Parathyroid adenoma (tissue), 2 donors: ENCODE measurements around the gene STOX1.

Experiments used
- H2AFZ ChIP-seq: fragments of 300-600 bp; sonication (generic); one replicate; pipeline ENCODE4 v1.7.0; 2017; ENCODE audit warnings: antibody characterized with exemption, mild to moderate bottlenecking
- H3K27ac ChIP-seq: fragments of 300-600 bp; sonication (generic); one replicate; pipeline ENCODE4 v1.7.0; 2017
- H3K27me3 ChIP-seq: fragments of 300-600 bp; sonication (generic); one replicate; pipeline ENCODE4 v1.7.0; 2017; ENCODE audit warnings: low read length; ENCODE audit not compliant: control insufficient read depth, insufficient read depth
- H3K36me3 ChIP-seq: fragments of 300-600 bp; sonication (generic); one replicate; pipeline ENCODE4 v1.7.0; 2017; ENCODE audit warnings: low read length; ENCODE audit not compliant: control insufficient read depth, insufficient read depth
- H3K4me1 ChIP-seq: fragments of 300-600 bp; sonication (generic); one replicate; pipeline ENCODE4 v1.7.0; 2017; ENCODE audit warnings: control low read depth
- H3K4me2 ChIP-seq: fragments of 300-600 bp; sonication (generic); one replicate; pipeline ENCODE4 v1.7.0; 2017; ENCODE audit warnings: low read length
- H3K4me3 ChIP-seq: fragments of 300-600 bp; sonication (generic); one replicate; pipeline ENCODE4 v1.7.0; 2017; ENCODE audit warnings: low read depth, low read length
- H3K79me2 ChIP-seq: fragments of 300-600 bp; sonication (generic); one replicate; pipeline ENCODE4 v1.7.0; 2017; ENCODE audit warnings: control low read depth
- H3K9ac ChIP-seq: fragments of 300-600 bp; sonication (generic); one replicate; pipeline ENCODE4 v1.7.0; 2017; ENCODE audit warnings: mild to moderate bottlenecking
- H3K9me3 ChIP-seq: fragments of 300-600 bp; sonication (generic); one replicate; pipeline ENCODE4 v1.7.0; 2017; ENCODE audit warnings: low read length; ENCODE audit not compliant: control insufficient read depth
- TF ChIP-seq, protein P1 (sequence below): fragments of 300-600 bp; sonication (generic); IDR thresholded peaks from one replicate; pipeline ENCODE4 v1.7.0; 2017; ENCODE audit warnings: antibody characterized with exemption, mild to moderate bottlenecking
- donor health status: primary hyperparathyroidism.

Gene STOX1

DNA sequence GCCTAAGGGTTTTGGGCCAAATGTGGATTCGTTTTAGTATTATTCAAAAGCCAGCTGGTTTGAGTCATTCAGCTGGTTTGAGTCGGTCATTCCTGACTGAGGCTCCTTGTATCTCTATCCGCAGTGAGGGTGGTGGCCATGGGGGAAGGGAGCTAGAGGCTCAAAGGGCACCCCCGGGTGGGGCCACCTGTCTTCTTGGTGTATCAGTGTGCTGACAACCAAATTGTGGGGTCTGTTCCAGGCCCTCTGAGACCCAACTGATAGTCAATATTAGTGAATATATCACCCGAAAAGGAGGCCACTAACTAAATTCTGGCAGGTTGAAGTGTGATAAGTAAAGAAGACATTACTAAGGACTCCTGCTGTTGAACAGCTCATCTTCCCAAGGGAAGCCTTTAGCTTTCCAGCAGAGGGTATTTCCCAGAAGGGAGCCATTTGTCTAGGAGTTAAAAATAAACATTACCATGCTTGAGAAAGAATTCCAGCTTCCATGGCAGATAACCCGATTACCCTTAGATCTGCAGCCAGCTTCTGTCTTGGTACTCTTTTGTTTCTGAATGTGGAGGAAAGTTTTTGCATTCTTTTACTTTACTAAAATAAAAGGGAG lies 43.9 kb downstream of the STOX1 start:
- H3K4me3 ChIP-seq, result peak overlapping the region; percentile 14
- H2AFZ ChIP-seq, result peak overlapping the region; percentile 39
- no peaks in the 10 kb centered on the region for H3K36me3 ChIP-seq
- H3K4me1 ChIP-seq, result peaks cover 10% of the 10 kb centered on the region
- no peak overlapping the region for H3K9ac ChIP-seq
- peak overlapping the region; percentile 16 for H3K4me2 ChIP-seq
- no peaks in the 10 kb centered on the region for H3K27me3 ChIP-seq
- TF ChIP-seq, protein P1, sequence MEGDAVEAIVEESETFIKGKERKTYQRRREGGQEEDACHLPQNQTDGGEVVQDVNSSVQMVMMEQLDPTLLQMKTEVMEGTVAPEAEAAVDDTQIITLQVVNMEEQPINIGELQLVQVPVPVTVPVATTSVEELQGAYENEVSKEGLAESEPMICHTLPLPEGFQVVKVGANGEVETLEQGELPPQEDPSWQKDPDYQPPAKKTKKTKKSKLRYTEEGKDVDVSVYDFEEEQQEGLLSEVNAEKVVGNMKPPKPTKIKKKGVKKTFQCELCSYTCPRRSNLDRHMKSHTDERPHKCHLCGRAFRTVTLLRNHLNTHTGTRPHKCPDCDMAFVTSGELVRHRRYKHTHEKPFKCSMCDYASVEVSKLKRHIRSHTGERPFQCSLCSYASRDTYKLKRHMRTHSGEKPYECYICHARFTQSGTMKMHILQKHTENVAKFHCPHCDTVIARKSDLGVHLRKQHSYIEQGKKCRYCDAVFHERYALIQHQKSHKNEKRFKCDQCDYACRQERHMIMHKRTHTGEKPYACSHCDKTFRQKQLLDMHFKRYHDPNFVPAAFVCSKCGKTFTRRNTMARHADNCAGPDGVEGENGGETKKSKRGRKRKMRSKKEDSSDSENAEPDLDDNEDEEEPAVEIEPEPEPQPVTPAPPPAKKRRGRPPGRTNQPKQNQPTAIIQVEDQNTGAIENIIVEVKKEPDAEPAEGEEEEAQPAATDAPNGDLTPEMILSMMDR, result no peak
- peak overlapping the region; percentile 12 for H3K27ac ChIP-seq
- H3K9me3 ChIP-seq, result no peaks in the 10 kb centered on the region
- H3K79me2 ChIP-seq, result no peaks in the 10 kb centered on the region

DNA sequence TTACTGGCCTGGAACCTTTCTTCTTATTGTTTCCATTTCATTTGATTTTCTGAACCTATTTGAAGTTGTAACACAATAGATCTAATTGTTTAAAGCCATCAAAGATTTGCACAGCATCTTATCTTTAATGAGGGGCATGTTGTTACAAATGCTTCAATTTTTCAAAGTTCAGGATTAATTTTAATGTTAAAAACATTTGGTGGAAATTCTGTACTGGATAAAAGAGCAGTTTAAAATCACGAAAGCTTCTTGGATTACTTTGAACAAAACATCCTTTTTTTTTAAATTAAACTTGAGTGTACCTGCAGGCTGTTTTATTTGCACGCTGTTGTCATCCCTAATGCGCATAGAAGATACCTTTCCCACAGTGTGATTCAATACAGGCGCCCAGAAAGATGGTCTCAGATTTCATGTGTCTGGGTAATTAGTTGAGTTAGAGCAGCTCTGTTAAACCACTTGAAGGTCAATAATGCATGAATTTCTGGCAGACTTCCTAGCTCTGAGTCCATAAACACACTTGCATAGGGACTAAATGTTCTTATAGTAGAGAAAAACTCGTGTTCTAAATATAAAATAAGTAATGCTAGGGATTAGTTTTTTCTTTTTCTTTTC lies 44.5 kb downstream of the STOX1 start:
- H3K4me2 ChIP-seq, result peak overlapping the region; percentile 16
- TF ChIP-seq, protein P1, result no peak
- peak overlapping the region; percentile 39 for H2AFZ ChIP-seq
- H3K9ac ChIP-seq, result no peak overlapping the region
- H3K9me3 ChIP-seq, result no peaks in the 10 kb centered on the region
- H3K79me2 ChIP-seq, result no peaks in the 10 kb centered on the region
- H3K27ac ChIP-seq, result peak overlapping the region; percentile 2
- H3K36me3 ChIP-seq, result no peaks in the 10 kb centered on the region
- H3K4me1 ChIP-seq, result peaks cover 14% of the 10 kb centered on the region
- H3K4me3 ChIP-seq, result peak overlapping the region; percentile 14
- H3K27me3 ChIP-seq, result no peaks in the 10 kb centered on the region

DNA sequence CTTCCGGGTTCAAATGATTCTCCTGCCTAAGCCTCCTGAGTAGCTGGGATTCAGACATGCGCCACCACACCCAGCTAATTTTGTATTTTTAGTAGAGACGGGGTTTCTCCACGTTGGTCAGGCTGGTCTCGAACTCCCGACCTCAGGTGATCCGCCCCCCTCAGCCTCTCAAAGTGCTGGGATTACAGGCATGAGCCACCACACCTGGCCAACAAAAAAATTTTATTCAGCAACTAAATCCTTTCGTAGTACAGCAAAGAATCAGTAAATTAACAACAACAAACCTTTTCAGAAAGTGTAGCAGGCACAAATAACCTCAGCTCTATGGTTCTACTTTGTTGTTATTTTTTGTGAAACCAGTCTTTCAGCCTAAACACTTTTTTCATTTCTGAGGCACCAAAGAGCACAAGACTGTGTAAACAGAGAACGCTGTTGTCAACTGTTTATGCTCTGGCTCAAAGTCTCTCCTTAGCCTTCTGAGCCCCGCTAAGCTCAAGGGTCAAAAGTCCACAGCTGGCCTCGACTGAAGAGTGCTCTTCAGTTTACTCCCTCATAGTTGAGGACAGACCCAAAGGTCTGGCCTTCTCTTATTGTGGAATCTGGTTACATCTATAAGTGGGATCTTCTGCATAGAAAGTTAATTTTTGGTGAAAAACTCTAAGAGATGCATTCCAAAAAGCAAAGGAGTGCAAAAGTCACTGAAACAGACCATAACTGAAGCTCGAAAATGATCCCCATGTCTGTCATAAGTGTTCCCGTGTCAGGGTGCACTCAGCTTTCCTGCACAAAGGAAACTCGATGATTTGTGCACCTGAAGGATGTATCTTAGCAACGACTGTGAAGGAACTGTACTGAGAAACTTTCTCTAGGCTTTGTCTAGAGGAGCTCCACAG lies 49.2 kb downstream of the STOX1 start:
- no peak overlapping the region for H3K9ac ChIP-seq
- H3K9me3 ChIP-seq, result no peaks in the 10 kb centered on the region
- TF ChIP-seq, protein P1, result no peak
- no peaks in the 10 kb centered on the region for H3K36me3 ChIP-seq
- no peaks in the 10 kb centered on the region for H3K79me2 ChIP-seq
- H3K4me3 ChIP-seq, result no peak overlapping the region
- peak overlapping the region; percentile 51 for H2AFZ ChIP-seq
- no peaks in the 10 kb centered on the region for H3K27me3 ChIP-seq
- H3K4me2 ChIP-seq, result no peak overlapping the region
- H3K27ac ChIP-seq, result no peak overlapping the region
- H3K4me1 ChIP-seq, result peaks cover 10% of the 10 kb centered on the region

DNA sequence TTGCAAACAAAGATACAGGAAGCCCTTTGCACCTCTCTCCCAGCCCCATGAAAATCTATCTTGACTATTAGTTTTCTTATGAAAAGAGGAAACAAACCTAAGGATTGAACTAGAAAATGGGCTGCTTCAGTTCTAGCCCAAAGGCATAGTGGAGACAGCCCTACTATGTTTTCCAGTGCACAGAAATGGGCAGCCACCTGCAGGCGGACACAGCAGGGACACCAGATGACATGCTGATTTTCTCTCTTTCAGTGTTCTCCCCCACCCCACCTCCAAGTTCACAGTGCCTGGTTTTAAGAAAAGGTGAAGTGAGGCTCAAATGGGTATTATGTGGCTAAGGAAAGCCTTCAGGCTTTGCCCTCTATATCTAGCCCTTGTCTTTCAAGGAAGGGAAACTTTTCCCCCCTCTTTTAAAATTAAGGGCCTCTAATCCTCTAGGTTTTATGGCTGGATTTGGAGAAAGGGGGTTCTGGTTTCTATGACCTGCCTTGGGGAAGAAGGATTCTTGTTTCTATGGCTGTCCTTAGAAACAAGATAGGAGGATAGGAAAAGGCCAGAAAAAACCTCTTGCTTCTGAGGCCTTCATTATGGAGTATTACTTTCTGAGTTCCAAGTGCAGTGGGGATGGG lies 50.3 kb downstream of the STOX1 start:
- Histone ChIP-seq H3K27ac (no peak overlapping the region), H3K9ac (no peak overlapping the region), H3K79me2 (no peaks in the 10 kb centered on the region), H3K4me1 (peaks cover 4% of the 10 kb centered on the region), H3K36me3 (no peaks in the 10 kb centered on the region), H3K4me2 (no peak overlapping the region), H3K4me3 (no peak overlapping the region), H3K27me3 (no peaks in the 10 kb centered on the region), H3K9me3 (no peaks in the 10 kb centered on the region), H2AFZ (no peak overlapping the region)
- TF ChIP-seq, protein P1, result no peak
